Mesendoderm (in vitro differentiated cells): Measurements from ENCODE around the gene OR6K2.
"Not testable (repeated sequence)": the region's sequence is repeated elsewhere in the genome, so short reads cannot be mapped to it uniquely, and the experiment has no call there.

Source experiments
- DNase-seq: peaks from one replicate; pipeline ENCODE4 v3.0.0; 2013
- H2AK5ac ChIP-seq: 2 replicates; pipeline ENCODE4 v1.6.1; 2013; ENCODE audit warnings: low read length, inconsistent platforms
- H2BK120ac ChIP-seq: 2 replicates; pipeline ENCODE4 v1.6.1; 2013; ENCODE audit warnings: low read depth, mild to moderate bottlenecking, low read length, moderate library complexity, mixed read lengths
- H2BK15ac ChIP-seq: replicated peaks from 2 replicates; pipeline ENCODE4 v1.6.1; 2013; ENCODE audit warnings: low read depth, mild to moderate bottlenecking, moderate library complexity
- H2BK5ac ChIP-seq: 2 replicates; pipeline ENCODE4 v1.6.1; 2013; ENCODE audit warnings: low read length, inconsistent platforms
- H3K18ac ChIP-seq: 2 replicates; pipeline ENCODE4 v1.6.1; 2013; ENCODE audit warnings: mild to moderate bottlenecking, low read length, mixed read lengths
- H3K23ac ChIP-seq: one replicate; pipeline ENCODE4 v1.6.1; 2013; ENCODE audit warnings: low read length
- H3K27ac ChIP-seq: 2 replicates; pipeline ENCODE4 v1.5.1; 2013; ENCODE audit warnings: low read depth, mild to moderate bottlenecking, inconsistent platforms, low read length, moderate library complexity
- H3K27me3 ChIP-seq: 2 replicates; pipeline ENCODE4 v1.6.1; 2013; ENCODE audit warnings: low read length, control low read depth, mild to moderate bottlenecking, inconsistent platforms; ENCODE audit not compliant: insufficient read depth, poor library complexity
- H3K36me3 ChIP-seq: 2 replicates; pipeline ENCODE4 v1.6.1; 2013; ENCODE audit warnings: low read length, inconsistent platforms; ENCODE audit not compliant: control insufficient read depth, insufficient read depth
- H3K4ac ChIP-seq: one replicate; pipeline ENCODE4 v1.6.1; 2013; ENCODE audit warnings: low read depth, mild to moderate bottlenecking, low read length, moderate library complexity
- H3K4me1 ChIP-seq: 2 replicates; pipeline ENCODE4 v1.6.1; 2013; ENCODE audit warnings: low read depth, low read length, inconsistent platforms; ENCODE audit not compliant: control insufficient read depth
- H3K4me2 ChIP-seq: 2 replicates; pipeline ENCODE4 v1.6.1; 2013; ENCODE audit warnings: low read length
- H3K4me3 ChIP-seq: 2 replicates; pipeline ENCODE4 v1.5.1; 2013; ENCODE audit warnings: mild to moderate bottlenecking, low read length
- H3K56ac ChIP-seq: one replicate; pipeline ENCODE4 v1.6.1; 2013; ENCODE audit warnings: low read length
- H3K79me1 ChIP-seq: 2 replicates; pipeline ENCODE4 v1.6.1; 2013; ENCODE audit warnings: low read length, inconsistent platforms
- H3K79me2 ChIP-seq: 2 replicates; pipeline ENCODE4 v1.6.1; 2013; ENCODE audit warnings: mild to moderate bottlenecking, low read length; ENCODE audit not compliant: control insufficient read depth, insufficient read depth
- H3K9ac ChIP-seq: 2 replicates; pipeline ENCODE4 v1.6.1; 2013; ENCODE audit warnings: low read length, inconsistent platforms
- H4K5ac ChIP-seq: one replicate; pipeline ENCODE4 v1.6.1; 2013; ENCODE audit warnings: low read length
- H4K8ac ChIP-seq: one replicate; pipeline ENCODE4 v1.6.1; 2013; ENCODE audit warnings: low read depth, mild to moderate bottlenecking, control low read depth, low read length, moderate library complexity
- WGBS: extraction: QIAGEN DNeasy Blood & Tissue Kit; methylation state at CpG from one replicate; pipeline ENCODE4 v1.1.7; 2013; ENCODE audit warnings: low lambda C conversion rate, missing lambda C conversion rate; ENCODE audit not compliant: insufficient coverage; ENCODE audit errors: extremely low coverage; 5-methylcytosine and 5-hydroxymethylcytosine counted together

OR6K2 gene

DNA sequence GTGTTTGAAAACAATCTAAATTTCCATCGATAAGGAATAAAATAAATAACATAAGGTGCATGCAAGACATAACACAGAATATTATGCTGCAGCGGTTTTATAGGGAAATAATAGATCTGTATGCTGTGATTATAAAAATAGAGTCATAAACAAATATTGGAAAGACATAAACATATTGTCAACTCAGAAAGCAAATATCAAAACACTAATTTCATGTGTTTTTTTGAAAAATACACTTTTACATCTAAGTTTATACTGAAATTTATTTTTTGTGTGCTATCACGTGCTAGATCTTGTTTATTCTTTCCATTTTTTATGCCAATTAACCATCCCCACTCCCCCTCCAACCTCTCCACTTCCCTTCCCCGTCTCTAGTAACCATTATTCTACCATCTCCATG, 10.6 kb upstream of the OR6K2 start:
- no peak for DNase-seq
- Histone ChIP-seq H3K27me3 (no peaks in the 10 kb centered on the region), H3K4ac (no peak overlapping the region), H3K79me2 (no peaks in the 10 kb centered on the region), H3K4me1 (no peaks in the 10 kb centered on the region), H3K9ac (no peak overlapping the region), H4K5ac (no peak overlapping the region), H2BK15ac (no peak overlapping the region), H3K56ac (no peak overlapping the region), H3K4me3 (no peak overlapping the region), H3K18ac (no peak overlapping the region), H3K36me3 (no peaks in the 10 kb centered on the region), H3K79me1 (no peaks in the 10 kb centered on the region), H2BK5ac (no peak overlapping the region), H3K27ac (no peak overlapping the region), H2AK5ac (no peak overlapping the region), H2BK120ac (no peak overlapping the region), H3K23ac (no peak overlapping the region), H4K8ac (no peak overlapping the region), H3K4me2 (no peak overlapping the region)
- 100% methylated on average over 1 of the region's 4 CpGs for WGBS

DNA sequence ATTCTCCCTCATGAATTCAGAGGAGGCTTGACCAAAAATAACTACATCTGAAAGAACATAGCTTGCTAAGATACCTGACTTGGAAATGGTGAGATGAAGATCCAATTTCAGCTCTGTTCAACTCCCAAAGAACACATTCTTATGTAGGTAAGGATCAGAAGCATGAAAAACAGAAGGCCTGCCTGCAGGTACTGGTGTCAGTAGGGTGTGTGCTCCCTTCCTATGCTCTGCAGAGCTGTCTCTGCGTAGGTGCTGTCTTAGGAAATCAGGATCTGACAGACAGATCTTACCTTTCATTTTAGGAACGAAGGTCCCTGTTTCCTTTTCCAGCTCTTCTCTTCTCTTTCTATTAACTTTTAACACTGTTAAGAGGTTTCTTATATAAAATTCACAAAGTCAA, 5.6 kb upstream of the OR6K2 start:
- Histone ChIP-seq H3K4me2 (no peak overlapping the region), H3K36me3 (no peaks in the 10 kb centered on the region), H3K18ac (no peak overlapping the region), H3K23ac (no peak overlapping the region), H2BK120ac (no peak overlapping the region), H3K79me2 (no peaks in the 10 kb centered on the region), H2BK5ac (no peak overlapping the region), H4K8ac (no peak overlapping the region), H3K4me1 (no peaks in the 10 kb centered on the region), H3K27ac (no peak overlapping the region), H3K9ac (no peak overlapping the region), H3K56ac (no peak overlapping the region), H2BK15ac (no peak overlapping the region), H3K27me3 (no peaks in the 10 kb centered on the region), H3K4ac (no peak overlapping the region), H4K5ac (no peak overlapping the region), H3K4me3 (no peak overlapping the region), H2AK5ac (no peak overlapping the region), H3K79me1 (no peaks in the 10 kb centered on the region)
- WGBS = no CpG with 5 or more reads among the region's 2 CpGs
- peak; percentile 1 for DNase-seq

DNA sequence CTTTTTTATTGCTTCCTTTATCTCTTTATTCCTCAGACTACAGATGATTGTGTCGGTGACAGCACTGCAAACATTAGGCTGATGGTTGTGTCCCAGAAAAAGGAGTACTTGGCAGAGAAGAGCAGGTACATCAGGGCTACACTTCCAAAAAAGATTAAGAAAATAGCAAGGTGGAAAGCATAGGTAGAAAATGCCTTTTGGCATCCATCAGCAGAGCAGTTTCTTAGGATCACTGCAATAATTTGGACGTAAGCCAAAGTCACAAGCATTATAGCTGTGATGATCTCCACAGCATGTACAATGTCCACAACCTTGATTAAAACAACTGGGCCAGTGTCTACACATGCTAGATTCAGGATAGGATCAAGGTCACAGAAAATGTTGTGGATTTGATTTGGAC, 5.9 kb downstream of the OR6K2 start:
- Histone ChIP-seq H2BK120ac (no peak overlapping the region), H2BK15ac (no peak overlapping the region), H3K27me3 (no peaks in the 10 kb centered on the region), H3K18ac (no peak overlapping the region), H3K79me2 (no peaks in the 10 kb centered on the region), H3K4me1 (no peaks in the 10 kb centered on the region), H2AK5ac (no peak overlapping the region), H2BK5ac (no peak overlapping the region), H3K4ac (no peak overlapping the region), H3K36me3 (no peaks in the 10 kb centered on the region), H3K4me2 (no peak overlapping the region), H4K8ac (no peak overlapping the region), H3K79me1 (no peaks in the 10 kb centered on the region), H3K4me3 (no peak overlapping the region), H3K56ac (no peak overlapping the region), H3K23ac (no peak overlapping the region), H3K27ac (no peak overlapping the region), H4K5ac (no peak overlapping the region), H3K9ac (no peak overlapping the region)
- no CpG with 5 or more reads among the region's 2 CpGs for WGBS
- DNase-seq = no peak

DNA sequence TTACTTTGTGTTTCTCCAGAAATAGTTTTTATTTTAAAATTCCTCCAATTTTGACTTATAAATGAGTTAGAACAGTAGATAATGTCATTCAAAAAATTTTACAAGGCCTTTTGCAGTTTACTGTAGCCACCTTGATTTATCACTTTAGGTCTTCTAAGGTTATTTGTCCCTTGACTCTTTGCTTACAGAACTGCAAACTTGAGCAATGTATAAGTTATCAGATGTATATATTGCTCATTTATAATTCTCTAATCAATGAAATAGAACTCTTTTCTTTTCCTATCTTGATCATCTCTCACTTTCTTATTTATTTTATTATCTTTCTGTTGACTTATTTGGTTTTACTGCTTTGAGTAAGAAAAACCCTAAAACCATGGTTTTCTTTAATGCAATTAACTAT, 8.1 kb downstream of the OR6K2 start:
- no peak overlapping the region for H3K4ac ChIP-seq
- H3K4me2 ChIP-seq = no peak overlapping the region
- H3K9ac ChIP-seq = no peak overlapping the region
- H3K27me3 ChIP-seq = no peaks in the 10 kb centered on the region
- no peak overlapping the region for H4K5ac ChIP-seq
- H3K18ac ChIP-seq = no peak overlapping the region
- no peaks in the 10 kb centered on the region for H3K79me1 ChIP-seq
- no peak overlapping the region for H2BK120ac ChIP-seq
- DNase-seq = no peak
- H3K56ac ChIP-seq = no peak overlapping the region
- no peak overlapping the region for H3K27ac ChIP-seq
- H3K4me3 ChIP-seq = no peak overlapping the region
- no peak overlapping the region for H2BK5ac ChIP-seq
- no peak overlapping the region for H2AK5ac ChIP-seq
- no peaks in the 10 kb centered on the region for H3K79me2 ChIP-seq
- no peaks in the 10 kb centered on the region for H3K4me1 ChIP-seq
- H4K8ac ChIP-seq = no peak overlapping the region
- H3K23ac ChIP-seq = no peak overlapping the region
- no peaks in the 10 kb centered on the region for H3K36me3 ChIP-seq
- H2BK15ac ChIP-seq = no peak overlapping the region

DNA sequence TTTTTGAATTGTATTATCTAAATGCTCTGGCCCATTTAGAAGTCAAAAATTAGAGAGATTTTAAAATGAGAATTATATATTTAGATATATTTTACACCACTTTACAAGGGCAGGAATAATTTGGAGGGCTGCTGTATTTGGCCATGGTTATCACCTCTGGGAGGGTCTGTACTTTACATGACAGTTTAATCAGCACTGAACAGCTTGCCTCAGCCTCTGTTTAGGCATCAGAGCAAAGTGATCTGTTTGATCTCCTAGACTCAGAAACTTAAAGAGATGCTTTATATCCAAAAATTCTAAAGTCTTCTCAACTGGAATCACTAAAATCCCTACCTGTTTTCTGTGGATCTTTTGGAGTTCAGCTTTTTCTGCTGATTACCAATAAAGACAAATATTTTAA, 8.5 kb downstream of the OR6K2 start:
- no peak overlapping the region for H2AK5ac ChIP-seq
- H3K18ac ChIP-seq = no peak overlapping the region
- no peaks in the 10 kb centered on the region for H3K36me3 ChIP-seq
- H4K8ac ChIP-seq = no peak overlapping the region
- no peak overlapping the region for H3K4me2 ChIP-seq
- H3K27ac ChIP-seq = no peak overlapping the region
- H2BK120ac ChIP-seq = no peak overlapping the region
- H3K4ac ChIP-seq = no peak overlapping the region
- H3K23ac ChIP-seq = no peak overlapping the region
- no peak overlapping the region for H2BK15ac ChIP-seq
- H3K27me3 ChIP-seq = no peaks in the 10 kb centered on the region
- no peak overlapping the region for H4K5ac ChIP-seq
- H3K4me3 ChIP-seq = no peak overlapping the region
- no peak for DNase-seq
- no peaks in the 10 kb centered on the region for H3K79me1 ChIP-seq
- H3K4me1 ChIP-seq = no peaks in the 10 kb centered on the region
- H2BK5ac ChIP-seq = no peak overlapping the region
- H3K79me2 ChIP-seq = no peaks in the 10 kb centered on the region
- no peak overlapping the region for H3K56ac ChIP-seq
- H3K9ac ChIP-seq = no peak overlapping the region

DNA sequence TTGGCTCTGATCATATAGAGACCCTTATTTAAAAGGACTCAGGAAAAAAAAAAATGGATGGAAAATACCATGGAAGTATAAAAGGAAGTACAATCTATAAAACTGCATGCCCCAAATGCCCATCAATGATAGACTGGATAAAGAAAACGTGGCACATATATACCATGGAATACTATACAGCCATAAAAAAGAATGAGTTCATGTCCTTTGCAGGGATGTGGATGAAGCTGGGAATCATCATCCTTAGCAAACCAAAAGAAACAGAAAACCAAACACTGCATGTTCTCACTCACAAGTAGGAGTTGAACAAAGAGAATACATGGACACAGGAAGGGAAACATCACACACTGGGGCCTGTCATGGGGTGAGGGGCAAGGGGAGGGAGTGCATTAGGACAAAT, 9.3 kb downstream of the OR6K2 start:
- H2AK5ac ChIP-seq, H2BK5ac ChIP-seq, H3K79me2 ChIP-seq, H3K4me1 ChIP-seq, H4K5ac ChIP-seq, H3K27me3 ChIP-seq, H2BK15ac ChIP-seq, H3K4me3 ChIP-seq, H4K8ac ChIP-seq, H3K79me1 ChIP-seq, H3K4me2 ChIP-seq, H2BK120ac ChIP-seq, H3K56ac ChIP-seq, H3K18ac ChIP-seq, H3K9ac ChIP-seq, H3K36me3 ChIP-seq, H3K27ac ChIP-seq, H3K23ac ChIP-seq, H3K4ac ChIP-seq, DNase-seq: not testable (repeated sequence)
- no CpG with 5 or more reads among the region's 1 CpG for WGBS
